CD1c-positive myeloid dendritic cell (primary cell): ENCODE data around the gene DCDC1.

Experiments used
- DNase-seq: peaks from one replicate; pipeline ENCODE4 v3.0.0-alpha.2; 2016; ENCODE audit errors: extremely low spot score

Gene DCDC1

GRCh38 chr11:30852645-30853044 lies 516.9 kb downstream of the DCDC1 start:
- no peak for DNase-seq

- no peak for DNase-seq
These were observed 517.4 kb downstream of the DCDC1 start for GRCh38 chr11:30852091-30852490.

GRCh38 chr11:30837252-30837651 lies 532.3 kb downstream of the DCDC1 start:
- DNase-seq, result no peak

GRCh38 chr11:30832831-30833230 lies 536.7 kb downstream of the DCDC1 start:
- no peak for DNase-seq

- DNase-seq, result no peak
These were observed 538.9 kb downstream of the DCDC1 start for GRCh38 chr11:30830681-30831080.

GRCh38 chr11:30826911-30827310 lies 542.6 kb downstream of the DCDC1 start:
- DNase-seq, result no peak

GRCh38 chr11:30825723-30826122 lies 543.8 kb downstream of the DCDC1 start:
- no peak for DNase-seq

GRCh38 chr11:30823119-30823518 lies 546.4 kb downstream of the DCDC1 start:
- no peak for DNase-seq

GRCh38 chr11:30821438-30821965 lies 548.0 kb downstream of the DCDC1 start:
- DNase-seq, result no peak

GRCh38 chr11:30818721-30819120 lies 550.8 kb downstream of the DCDC1 start:
- no peak for DNase-seq

GRCh38 chr11:30816959-30817880 lies 552.3 kb downstream of the DCDC1 start:
- no peak for DNase-seq

- DNase-seq, result no peak
These were observed 553.9 kb downstream of the DCDC1 start for GRCh38 chr11:30815619-30816018.

GRCh38 chr11:30814737-30815136 lies 554.8 kb downstream of the DCDC1 start:
- no peak for DNase-seq
